Right cardiac atrium (tissue), 5 donors: Measurements from ENCODE around the gene SEMA6B. TPM values are rescaled to one million over a fixed set of nuclear protein-coding genes. Genes with fewer than 3 reads are reported as not detected.

Experiments
- ATAC-seq, 2 donors: fragments of 200-7000 bp; cut with Tn5 transposase; one replicate each; pipeline versions ENCODE4 v1.8.0 to v1.9.1; 2020; ENCODE audit warnings: moderate library complexity in 2 of 2, mild to moderate bottlenecking in 1 of 2
- DNase-seq, 3 donors: peaks; one replicate each; pipeline ENCODE4 v3.0.0-alpha.2; 2020
- H3K27ac ChIP-seq: one replicate; pipeline ENCODE4 v1.5.1; 2013; ENCODE audit warnings: mild to moderate bottlenecking, low read length, control low read depth, moderate library complexity
- H3K27me3 ChIP-seq: one replicate; pipeline ENCODE4 v1.6.1; 2013; ENCODE audit not compliant: control insufficient read depth, insufficient read depth
- H3K4me1 ChIP-seq: one replicate; pipeline ENCODE4 v1.6.1; 2013; ENCODE audit warnings: low read length; ENCODE audit not compliant: control insufficient read depth, insufficient read depth
- H3K4me3 ChIP-seq: one replicate; pipeline ENCODE4 v1.5.1; 2013; ENCODE audit warnings: low read length, control low read depth
- H3K9me3 ChIP-seq: one replicate; pipeline ENCODE4 v1.6.1; 2013; ENCODE audit warnings: low read length; ENCODE audit not compliant: control insufficient read depth
- WGBS: extraction: QIAGEN DNeasy Blood & Tissue Kit; methylation state at CpG from one replicate; pipeline ENCODE4 v1.1.7; 2013; 5-methylcytosine and 5-hydroxymethylcytosine counted together
- intact Hi-C, 4 donors: fragments of 100-400 bp; cut with DNase I; formaldehyde crosslinking; loops; one replicate each; pipeline versions ENCODE4 v1.11.0 to v1.14.0; 2022 to 2023
- long read RNA-seq, 4 donors: library from polyadenylated mRNA; unstranded; transcript quantifications; one replicate each; pipeline ENCODE4 v2.0.0, GENCODE V29; 2020 to 2021
- polyA plus RNA-seq: library from polyadenylated mRNA; stranded (reverse); fragments of 200-250 nt; gene quantifications from one replicate; pipeline ENCODE4 v1.2.3, GENCODE V29; 2013
- total RNA-seq, 4 donors: library from RNA; stranded (reverse); fragmentation: NEBNext Ultra II Directional; extraction: Animal tissue kit (Norgen Biotek cat#: 25700); gene quantifications; one replicate each; pipeline ENCODE4 v1.2.1, GENCODE V29; 2021
- donor health status: healthy with polysubstance abuse.
- donor health status: DM: no; HTN: yes; CAD: no.
- donor health status: DM: no; HTN: no; CAD: no.
- donor health status: DM: no; HTN: yes; CAD: no; lungs with severe emphysema.
- donor health status: DM: yes; HTN: yes; CAD: no.

The SEMA6B gene, protein sequence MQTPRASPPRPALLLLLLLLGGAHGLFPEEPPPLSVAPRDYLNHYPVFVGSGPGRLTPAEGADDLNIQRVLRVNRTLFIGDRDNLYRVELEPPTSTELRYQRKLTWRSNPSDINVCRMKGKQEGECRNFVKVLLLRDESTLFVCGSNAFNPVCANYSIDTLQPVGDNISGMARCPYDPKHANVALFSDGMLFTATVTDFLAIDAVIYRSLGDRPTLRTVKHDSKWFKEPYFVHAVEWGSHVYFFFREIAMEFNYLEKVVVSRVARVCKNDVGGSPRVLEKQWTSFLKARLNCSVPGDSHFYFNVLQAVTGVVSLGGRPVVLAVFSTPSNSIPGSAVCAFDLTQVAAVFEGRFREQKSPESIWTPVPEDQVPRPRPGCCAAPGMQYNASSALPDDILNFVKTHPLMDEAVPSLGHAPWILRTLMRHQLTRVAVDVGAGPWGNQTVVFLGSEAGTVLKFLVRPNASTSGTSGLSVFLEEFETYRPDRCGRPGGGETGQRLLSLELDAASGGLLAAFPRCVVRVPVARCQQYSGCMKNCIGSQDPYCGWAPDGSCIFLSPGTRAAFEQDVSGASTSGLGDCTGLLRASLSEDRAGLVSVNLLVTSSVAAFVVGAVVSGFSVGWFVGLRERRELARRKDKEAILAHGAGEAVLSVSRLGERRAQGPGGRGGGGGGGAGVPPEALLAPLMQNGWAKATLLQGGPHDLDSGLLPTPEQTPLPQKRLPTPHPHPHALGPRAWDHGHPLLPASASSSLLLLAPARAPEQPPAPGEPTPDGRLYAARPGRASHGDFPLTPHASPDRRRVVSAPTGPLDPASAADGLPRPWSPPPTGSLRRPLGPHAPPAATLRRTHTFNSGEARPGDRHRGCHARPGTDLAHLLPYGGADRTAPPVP
- total RNA-seq, result 10 to 100 TPM in 1 of 4 donors, 1 to 10 TPM in 3; 4.2 to 10.4 (median 7.9) TPM
- 11.5 TPM for polyA plus RNA-seq
- long read RNA-seq, donor 1, partial matches to known transcripts, result 4 of 6 reads
- long read RNA-seq, donor 1, other reads (novel, unspliced or antisense), result 1 of 6 reads
- long read RNA-seq, donor 2, partial matches to known transcripts, result 3 of 4 reads
- long read RNA-seq, donor 2, other reads (novel, unspliced or antisense), result 1 of 4 reads
- long read RNA-seq, donor 3, partial matches to known transcripts, result 0 of 2 reads
- long read RNA-seq, donor 3, other reads (novel, unspliced or antisense), result 2 of 2 reads
- long read RNA-seq, donor 4, result 0 reads

DNA sequence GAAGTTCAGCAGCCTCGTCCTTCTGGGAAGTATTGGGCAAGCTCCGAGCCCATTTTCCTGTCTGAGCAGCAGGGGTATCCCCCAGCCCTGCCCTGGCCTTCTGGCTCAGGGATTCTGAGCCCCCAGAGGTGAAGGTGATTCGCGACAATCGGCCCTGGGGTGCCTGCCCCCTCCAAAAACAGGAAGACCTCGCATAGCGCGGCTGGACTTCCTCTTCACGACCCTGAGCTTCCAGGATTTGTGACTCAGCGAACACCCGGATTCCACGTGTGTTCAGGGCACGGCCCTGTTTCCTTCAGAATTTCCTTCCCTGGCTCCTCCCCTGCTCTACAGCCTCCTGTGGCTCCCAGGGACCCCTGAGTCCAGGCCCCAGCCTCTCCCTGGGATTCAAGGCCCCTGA is at the start of gene SEMA6B:
TSS of gene SEMA6B (minus strand) at position 116 of the 400 bp plus-strand sequence. CDS start 1,227 bp downstream, outside the sequence.
- DNase-seq (peak; percentile 71 to 81 (median 72)), ATAC-seq (peak; percentile 69 to 83)
- Histone ChIP-seq H3K27ac (peak within 1 kb of the TSS; percentile 81), H3K9me3 (no peaks in the 10 kb centered on the region), H3K4me1 (no peaks in the 10 kb centered on the region), H3K4me3 (peak within 1 kb of the TSS; percentile 65), H3K27me3 (no peaks in the 10 kb centered on the region)
- 61% methylated on average over 13 of the region's 13 CpGs for WGBS
- intact Hi-C loops, result loop anchor here in 2 of 4 donors (5.0 kb wide), 1 partner anchor 78 kb away; the partner anchor contains the start of gene TNFAIP8L1 (in 2 of the 2)

DNA sequence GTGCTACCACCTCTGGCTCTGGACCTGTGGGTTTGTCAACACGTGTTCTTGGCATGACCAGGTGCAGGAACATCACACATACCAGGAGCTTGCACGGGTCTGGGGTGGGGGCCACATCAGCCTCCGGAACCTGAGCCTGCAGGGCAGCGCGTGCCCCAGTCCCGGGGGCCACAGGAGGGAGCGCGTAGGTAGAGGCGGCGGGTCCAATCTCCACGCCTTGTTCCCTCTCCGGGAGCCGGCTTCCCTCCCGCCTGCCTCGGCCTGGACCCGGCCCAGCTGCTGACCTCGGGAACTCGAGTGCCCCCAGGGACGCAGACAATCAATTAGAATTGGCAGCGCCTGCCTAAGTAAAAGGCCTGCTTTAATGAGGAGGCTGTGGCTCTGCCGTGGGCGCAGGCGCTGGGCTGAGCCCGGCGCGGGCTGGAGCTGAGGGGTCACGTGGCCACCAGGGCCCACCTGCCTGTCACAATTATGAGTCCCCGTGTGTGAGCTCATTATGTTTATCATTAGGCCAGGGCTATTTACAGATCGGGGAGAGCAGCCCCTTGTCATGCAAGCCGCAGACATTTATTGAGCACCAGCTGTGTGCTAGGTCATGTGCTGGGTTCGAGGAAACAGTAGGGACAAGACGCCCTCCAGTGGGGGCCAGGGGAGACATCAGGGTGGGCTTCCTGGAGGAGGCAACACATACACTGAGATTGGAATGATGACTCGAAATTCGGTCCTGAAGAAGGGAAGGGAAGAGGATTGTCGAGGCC is 47.6 kb upstream of the SEMA6B start:
- H3K27me3 ChIP-seq, result no peaks in the 10 kb centered on the region
- no peaks in the 10 kb centered on the region for H3K9me3 ChIP-seq
- DNase-seq (peak; percentile 46 to 91 (median 86)), ATAC-seq (peak; percentile 72 to 75)
- 11% methylated on average over 35 of the region's 35 CpGs for WGBS
- no peaks in the 10 kb centered on the region for H3K4me1 ChIP-seq
- H3K27ac ChIP-seq, result no peak overlapping the region
- intact Hi-C loops, result no loop called here
- H3K4me3 ChIP-seq, result no peak overlapping the region

DNA sequence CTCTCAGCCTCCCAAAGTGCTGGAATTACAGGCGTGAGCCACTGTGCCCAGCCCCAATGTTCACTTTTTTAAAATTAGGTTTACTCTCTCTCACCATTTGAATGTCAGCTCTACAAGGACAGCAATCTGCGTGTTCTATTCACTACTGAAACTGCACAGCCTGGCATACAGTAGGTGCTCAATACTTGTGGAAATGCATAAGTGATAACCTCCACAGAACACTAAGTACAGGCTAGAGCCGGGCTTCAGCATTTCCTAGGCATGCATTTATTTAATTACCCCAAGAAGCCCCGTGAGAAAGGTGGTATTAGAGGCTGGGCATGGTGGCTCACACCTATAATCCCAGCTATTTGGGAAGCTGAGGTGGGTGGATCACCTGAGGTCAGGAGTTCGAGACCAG is 46.7 kb upstream of the SEMA6B start:
- H3K27me3 ChIP-seq, result no peaks in the 10 kb centered on the region
- ATAC-seq (no peak), DNase-seq (no peak)
- H3K27ac ChIP-seq, result no peak overlapping the region
- H3K9me3 ChIP-seq, result no peaks in the 10 kb centered on the region
- no peak overlapping the region for H3K4me3 ChIP-seq
- intact Hi-C loops, result no loop called here
- 81% methylated on average over 5 of the region's 5 CpGs for WGBS
- H3K4me1 ChIP-seq, result no peaks in the 10 kb centered on the region

DNA sequence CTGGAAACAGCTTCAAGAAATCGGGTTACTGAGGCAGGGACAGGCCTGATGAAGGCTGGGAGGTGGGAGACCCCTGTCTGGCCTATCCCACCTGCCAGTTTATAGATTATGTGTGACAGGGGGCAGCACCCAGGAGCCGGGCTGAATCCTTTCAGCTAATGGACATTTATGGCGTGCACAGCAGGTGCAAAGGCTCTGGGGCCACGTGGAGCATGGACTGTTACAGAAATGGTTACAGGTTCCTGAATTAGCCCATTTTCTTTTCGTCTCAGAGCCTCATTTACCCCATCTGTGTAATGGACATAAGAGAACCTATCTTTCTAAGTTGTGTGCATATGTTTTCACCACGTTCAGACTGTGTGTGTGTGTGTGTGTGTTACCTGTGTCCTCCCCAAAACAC is 45.4 kb upstream of the SEMA6B start:
- no peak overlapping the region for H3K27ac ChIP-seq
- H3K4me3 ChIP-seq, result no peak overlapping the region
- intact Hi-C loops, result no loop called here
- no peaks in the 10 kb centered on the region for H3K27me3 ChIP-seq
- no peak for ATAC-seq
- H3K4me1 ChIP-seq, result no peaks in the 10 kb centered on the region
- no peak for DNase-seq
- 78% methylated on average over 6 of the region's 6 CpGs for WGBS
- H3K9me3 ChIP-seq, result no peaks in the 10 kb centered on the region

DNA sequence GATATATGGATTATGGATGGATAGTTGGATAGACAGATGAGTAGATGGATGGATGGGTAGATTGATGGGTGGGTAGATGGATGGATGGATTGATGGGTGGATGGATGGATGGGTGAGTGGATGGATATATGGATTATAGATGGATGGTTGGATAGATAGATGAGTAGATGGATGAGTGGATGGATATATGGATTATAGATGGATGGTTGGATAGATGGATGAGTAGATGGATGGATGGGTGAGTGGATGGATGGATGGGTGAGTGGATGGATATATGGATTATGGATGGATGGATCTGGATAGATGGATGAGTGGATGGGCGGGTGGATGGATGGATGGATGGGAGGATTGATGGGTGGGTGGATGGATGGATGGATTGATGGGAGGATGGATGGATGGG is 43.4 kb upstream of the SEMA6B start:
- 91% methylated on average over 1 of the region's 1 CpG for WGBS
- no peak for DNase-seq
- no peaks in the 10 kb centered on the region for H3K27me3 ChIP-seq
- no peaks in the 10 kb centered on the region for H3K4me1 ChIP-seq
- intact Hi-C loops, result no loop called here
- no peak overlapping the region for H3K4me3 ChIP-seq
- no peaks in the 10 kb centered on the region for H3K9me3 ChIP-seq
- no peak for ATAC-seq
- no peak overlapping the region for H3K27ac ChIP-seq

DNA sequence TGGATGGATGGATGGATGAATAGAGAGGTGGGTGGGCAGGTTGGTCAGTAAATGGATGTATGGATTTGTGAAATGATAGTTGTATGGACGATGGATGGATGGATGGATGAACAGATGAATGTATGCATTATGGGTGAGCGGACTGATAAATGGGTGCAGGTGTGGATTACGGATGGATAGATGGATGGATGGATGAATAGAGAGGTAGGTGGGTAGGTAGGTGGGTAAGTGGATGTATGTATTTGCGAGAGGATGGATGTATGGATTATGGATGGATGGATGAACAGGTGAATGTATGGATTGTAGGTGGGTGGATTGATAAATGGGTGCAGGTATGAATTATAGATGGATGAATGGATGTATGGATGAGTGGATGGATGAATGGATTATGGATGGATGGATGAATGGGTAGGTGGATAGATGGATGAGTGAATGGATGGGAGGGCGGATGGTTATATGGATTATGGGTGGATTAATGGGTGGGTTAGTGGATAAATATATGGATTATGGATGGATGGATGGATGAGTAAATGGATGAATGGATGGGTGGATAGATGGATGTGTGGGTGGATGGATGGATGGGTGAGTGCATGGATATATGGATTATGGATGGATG is 42.8 kb upstream of the SEMA6B start:
- WGBS, result 91% methylated on average over 5 of the region's 5 CpGs

DNA sequence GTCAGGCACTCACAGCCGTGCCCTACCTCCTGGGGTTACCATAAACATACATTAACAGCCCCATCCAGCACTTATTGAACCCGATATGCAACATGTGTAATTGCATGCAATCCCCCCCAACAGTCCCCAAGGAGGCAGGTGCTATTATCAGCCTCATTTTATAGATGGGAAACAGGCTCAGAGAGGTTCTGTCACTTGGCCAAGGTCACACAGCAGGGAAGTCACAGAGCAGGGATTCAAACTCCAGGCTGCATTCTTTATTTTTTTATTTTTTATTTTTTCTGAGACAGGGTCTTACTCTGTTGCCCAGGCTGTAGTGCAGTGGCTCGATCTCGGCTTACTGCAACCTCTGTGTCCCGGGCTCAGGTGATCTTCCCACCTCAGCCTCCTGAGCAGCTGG is 41.4 kb upstream of the SEMA6B start:
- Histone ChIP-seq H3K27ac (no peak overlapping the region), H3K4me3 (no peak overlapping the region), H3K4me1 (no peaks in the 10 kb centered on the region), H3K27me3 (no peaks in the 10 kb centered on the region), H3K9me3 (no peaks in the 10 kb centered on the region)
- no peak for ATAC-seq
- intact Hi-C loops, result no loop called here
- 74% methylated on average over 5 of the region's 5 CpGs for WGBS
- no peak for DNase-seq

More for the DNA sequence above, 42.8 kb upstream of the SEMA6B start:
- no peak for DNase-seq
- Histone ChIP-seq H3K27me3 (no peaks in the 10 kb centered on the region), H3K4me1 (no peaks in the 10 kb centered on the region), H3K4me3 (no peak overlapping the region), H3K27ac (no peak overlapping the region), H3K9me3 (no peaks in the 10 kb centered on the region)
- no peak for ATAC-seq
- intact Hi-C loops, result no loop called here

DNA sequence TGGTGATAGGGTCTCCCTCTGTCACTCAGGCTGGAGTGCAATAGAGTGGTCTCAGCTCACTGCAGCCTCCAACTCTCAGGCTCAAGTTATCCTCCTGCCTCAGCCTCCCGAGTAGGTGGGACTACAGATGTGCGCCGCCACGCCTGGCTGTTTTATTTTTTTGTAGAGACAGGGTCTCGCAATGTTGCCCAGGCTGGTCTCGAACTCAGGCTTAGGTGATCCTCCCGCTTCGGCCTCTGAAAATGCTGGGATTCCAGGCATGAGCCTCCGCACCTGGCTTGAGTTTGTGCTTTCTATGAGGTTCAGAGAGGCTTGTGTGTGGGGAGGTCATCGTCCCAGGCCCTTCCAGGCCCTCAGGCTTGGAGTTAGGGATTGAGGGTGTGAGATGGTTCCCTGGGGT is 40.6 kb upstream of the SEMA6B start:
- intact Hi-C loops, result no loop called here
- 88% methylated on average over 10 of the region's 10 CpGs for WGBS
- H3K27ac ChIP-seq, result no peak overlapping the region
- no peak for ATAC-seq
- no peak overlapping the region for H3K4me3 ChIP-seq
- DNase-seq, result peak in 1 of 3 donors; percentile 15
- H3K27me3 ChIP-seq, result no peaks in the 10 kb centered on the region
- H3K9me3 ChIP-seq, result no peaks in the 10 kb centered on the region
- H3K4me1 ChIP-seq, result no peaks in the 10 kb centered on the region

DNA sequence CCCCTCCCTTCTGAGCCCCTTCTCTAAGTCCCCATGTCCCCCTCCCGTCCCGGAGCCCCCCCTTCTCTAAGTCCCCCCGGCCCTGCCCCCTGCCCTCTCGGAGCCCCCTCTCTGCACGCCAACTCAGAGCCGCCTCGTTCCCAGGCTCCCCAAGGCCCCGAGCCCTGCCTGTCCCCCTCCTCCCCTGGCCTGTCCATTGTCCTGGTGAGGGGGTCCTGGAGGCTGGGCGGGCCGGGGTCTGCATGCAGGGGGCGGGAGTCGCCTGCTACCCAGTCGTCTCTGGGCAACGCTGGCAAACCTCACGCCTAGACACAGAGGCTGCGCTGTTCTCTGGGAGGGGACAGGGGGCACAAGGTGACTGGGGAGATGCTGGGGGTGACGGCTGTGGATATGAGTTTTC is 39.2 kb upstream of the SEMA6B start:
- no peak overlapping the region for H3K27ac ChIP-seq
- H3K9me3 ChIP-seq, result no peaks in the 10 kb centered on the region
- WGBS, result 7% methylated on average over 17 of the region's 17 CpGs
- H3K27me3 ChIP-seq, result no peaks in the 10 kb centered on the region
- intact Hi-C loops, result no loop called here
- ATAC-seq (peak in 1 of 2 donors; percentile 11), DNase-seq (peak in 1 of 3 donors; percentile 44)
- H3K4me1 ChIP-seq, result no peaks in the 10 kb centered on the region
- no peak overlapping the region for H3K4me3 ChIP-seq
